ENCODE measurements around the gene TRIM14.
A peak's percentile ranks its signal among the peaks of the same experiment; 100 is the strongest.

The TRIM14 gene

GRCh38 chr9:98056269-98057137 lies 62.5 kb downstream of the TRIM14 start, which contains the start of gene NANS:
Gene NANS, plus strand, starts transcription at chr9:98056732. Its CDS starts 77 bp downstream, at chr9:98056809.
- Histone ChIP-seq H3K4me3 (ENCODE audit: low read depth, low read length) (peak within 1 kb of the TSS; percentile 83), H3K9me3 (ENCODE audit: control insufficient read depth, insufficient read depth, low read depth, low read length) (no peaks in the 10 kb centered on the region), H3K4me1 (ENCODE audit: control insufficient read depth, insufficient read depth, low read length) (no peaks in the 10 kb centered on the region), H3K27ac (ENCODE audit: extremely low read depth, low read depth, low read length) (peak within 1 kb of the TSS; percentile 47), H3K36me3 (ENCODE audit: control insufficient read depth in 2 of 2, insufficient read depth in 1 of 2, low read length in 2 of 2) (peaks cover 0 to 7% of the 10 kb centered on the region in 2 experiments; a peak in 2 of 3 replicates)
- ChIA-PET POLR2A (interaction anchor here (0.5 to 3.7 kb wide), 39 partner anchors 8 to 760 kb away, joined by 3 to 41 read pairs (median 4); partner anchors contain the start of genes ANP32B, CORO2A, TBC1D2 and TMOD1), CTCF (interaction anchor here (0.6 to 1.5 kb wide), 9 partner anchors 13 to 200 kb away, joined by 3 to 7 read pairs (median 4); no protein-coding TSS in a partner anchor)
- no peak for TF ChIP-seq ZNF843 (tag by site-specific recombination; IDR thresholded peaks at IDR 0.05)
- TF ChIP-seq ZNF521 (tag by site-specific recombination; IDR thresholded peaks at IDR 0.05), result no peak
- TF ChIP-seq ZNF660 (tag by site-specific recombination; IDR thresholded peaks at IDR 0.05), result peak; percentile 26; the same call in 1 of the 2 replicates
- peak; percentile 20; the same call in 1 of the 2 replicates for TF ChIP-seq ZXDB (tag by site-specific recombination; IDR thresholded peaks at IDR 0.05)
- TF ChIP-seq ZNF423 (tag by site-specific recombination; IDR thresholded peaks at IDR 0.05), result no peak
- peak; percentile 70 for TF ChIP-seq ZBTB17 (tag by site-specific recombination; IDR thresholded peaks at IDR 0.05)
- peak; percentile 78 for TF ChIP-seq ZIC2 (tag by site-specific recombination; IDR thresholded peaks at IDR 0.05)
- peak; percentile 43; the same call in 1 of the 2 replicates for TF ChIP-seq KLF16 (tag by site-specific recombination; IDR thresholded peaks at IDR 0.05)
- no peak for TF ChIP-seq KLF17 (tag by site-specific recombination; IDR thresholded peaks at IDR 0.05)
- 0 out of 2 replicates have a peak, but pooled peaks have one; percentile 3 for TF ChIP-seq ZBTB6 (tag by site-specific recombination; IDR thresholded peaks at IDR 0.05)
- TF ChIP-seq SP2 (tag by site-specific recombination; IDR thresholded peaks at IDR 0.05), result peak; percentile 64
- TF ChIP-seq ZNF600 (tag by site-specific recombination; IDR thresholded peaks at IDR 0.05), result peak; percentile 53; the same call in 1 of the 2 replicates
- TF ChIP-seq ZNF514 (tag by site-specific recombination; IDR thresholded peaks at IDR 0.05), result no peak
- peak; percentile 87 for TF ChIP-seq PRDM10 (tag by site-specific recombination; IDR thresholded peaks at IDR 0.05)
- 0 out of 2 replicates have a peak, but pooled peaks have one; percentile 10 for TF ChIP-seq ZFHX2 (tag by site-specific recombination; conservative IDR thresholded peaks at IDR 0.05)
- TF ChIP-seq PATZ1 (tag by site-specific recombination; IDR thresholded peaks at IDR 0.05), result peak; percentile 55
- TF ChIP-seq ZBTB10 (tag by site-specific recombination; IDR thresholded peaks at IDR 0.05), result no peak
- TF ChIP-seq AEBP2 (tag by site-specific recombination; IDR thresholded peaks at IDR 0.05; ENCODE audit: borderline replicate concordance), result no peak
- peak; percentile 42 for TF ChIP-seq GLIS1 (tag by site-specific recombination; IDR thresholded peaks at IDR 0.05)
- TF ChIP-seq ZNF76 (tag by site-specific recombination; IDR thresholded peaks at IDR 0.05; ENCODE audit: borderline replicate concordance, low read depth), result 0 out of 2 replicates have a peak, but pooled peaks have one; percentile 43
- TF ChIP-seq SCRT2 (tag by site-specific recombination; IDR thresholded peaks at IDR 0.05), result no peak
- no peak for TF ChIP-seq ZNF585B (tag by site-specific recombination; IDR thresholded peaks at IDR 0.05)
- no peak for TF ChIP-seq ZNF114 (tag by site-specific recombination; IDR thresholded peaks at IDR 0.05)
- TF ChIP-seq ZNF274 (IDR thresholded peaks at IDR 0.05; ENCODE audit: low read length), result no peak
- TF ChIP-seq ZNF274 (tag by site-specific recombination; IDR thresholded peaks at IDR 0.05; ENCODE audit: borderline replicate concordance), result no peak
